WTC11 (cell line): Measurements from ENCODE around the gene FMNL1. TPM values are rescaled to one million over a fixed set of nuclear protein-coding genes. Genes with fewer than 3 reads are reported as not detected.

Experiments used
- ATAC-seq: fragments of 200-7000 bp; cut with Tn5 transposase; 2 replicates; pipeline ENCODE4 v1.10.0; 2021; ENCODE audit warnings: mild to moderate bottlenecking, moderate library complexity
- CTCF ChIA-PET: fragments of 300-600 bp; sonication (Branson Sonifier 250); formaldehyde crosslinking; loops from one replicate; lab custom pipeline; 2021; ENCODE audit warnings: antibody characterized with exemption; lab: Charles Lee
- POLR2A ChIA-PET: fragments of 350-600 bp; sonication (Branson Sonifier 250); formaldehyde crosslinking; loops from one replicate; lab custom pipeline; 2021; ENCODE audit warnings: antibody characterized with exemption; lab: Charles Lee
- DNase-seq: peaks from one replicate; pipeline ENCODE4 v3.0.0; 2021; ENCODE audit warnings: low spot score
- H3K27ac Mint-ChIP-seq: 2 replicates; pipeline ENCODE4 v1.8.0; 2021; ENCODE audit warnings: mixed read lengths
- H3K27me3 Mint-ChIP-seq: 2 replicates; pipeline ENCODE4 v1.8.0; 2021; ENCODE audit warnings: low read depth, mild to moderate bottlenecking, moderate library complexity, mixed read lengths
- H3K36me3 Mint-ChIP-seq: 2 replicates; pipeline ENCODE4 v1.8.0; 2021; ENCODE audit warnings: mixed read lengths
- H3K4me1 Mint-ChIP-seq: 2 replicates; pipeline ENCODE4 v1.8.0; 2022; ENCODE audit warnings: mixed read lengths
- H3K4me3 Mint-ChIP-seq: 2 replicates; pipeline ENCODE4 v1.8.0; 2021; ENCODE audit warnings: mild to moderate bottlenecking, moderate library complexity, mixed read lengths
- H3K9me3 Mint-ChIP-seq: 2 replicates; pipeline ENCODE4 v1.8.0; 2021; ENCODE audit warnings: mixed read lengths
- AR ChIP-seq: fragments of 250-450 bp; sonication (Bioruptor Pico); IDR thresholded peaks from 2 replicates; pipeline ENCODE4 v1.9.0; 2021; ENCODE audit warnings: mild to moderate bottlenecking
- CREB1 ChIP-seq: sonication (generic); formaldehyde crosslinking; IDR thresholded peaks from 2 replicates; pipeline ENCODE4 v1.8.0; 2023; ENCODE audit warnings: mild to moderate bottlenecking, missing genetic modification reagents
- EMX1 ChIP-seq: fragments of 250-450 bp; sonication (Bioruptor Pico); IDR thresholded peaks from 2 replicates; pipeline ENCODE4 v1.8.0; 2021; ENCODE audit warnings: mild to moderate bottlenecking
- ETV6 ChIP-seq: sonication (generic); formaldehyde crosslinking; IDR thresholded peaks from 2 replicates; pipeline ENCODE4 v1.8.1; 2022; ENCODE audit warnings: mild to moderate bottlenecking, missing genetic modification reagents
- GRHL2 ChIP-seq: fragments of 250-450 bp; sonication (Bioruptor Pico); IDR thresholded peaks from 2 replicates; pipeline ENCODE4 v1.8.0; 2022; ENCODE audit warnings: mild to moderate bottlenecking, moderate library complexity; ENCODE audit not compliant: insufficient replicate concordance, severe bottlenecking
- HMGA2 ChIP-seq: fragments of 250-450 bp; sonication (Bioruptor Pico); IDR thresholded peaks from 2 replicates; pipeline ENCODE4 v1.4.0; 2021; ENCODE audit warnings: mild to moderate bottlenecking, moderate library complexity
- KAT7 ChIP-seq: sonication (generic); formaldehyde crosslinking; IDR thresholded peaks from 2 replicates; pipeline ENCODE4 v1.8.1; 2023; ENCODE audit warnings: missing genetic modification reagents, mild to moderate bottlenecking, borderline replicate concordance
- NFE2L1 ChIP-seq: sonication (generic); formaldehyde crosslinking; IDR thresholded peaks from 2 replicates; pipeline ENCODE4 v1.8.1; 2023; ENCODE audit warnings: missing genetic modification reagents
- NR2C2 ChIP-seq: sonication (generic); formaldehyde crosslinking; IDR thresholded peaks from 2 replicates; pipeline ENCODE4 v1.8.0; 2022; ENCODE audit warnings: mild to moderate bottlenecking, missing genetic modification reagents
- RORB ChIP-seq: fragments of 250-450 bp; sonication (Bioruptor Pico); IDR thresholded peaks from 2 replicates; pipeline ENCODE4 v1.9.0; 2021; ENCODE audit warnings: mild to moderate bottlenecking
- TP53 ChIP-seq: sonication (generic); formaldehyde crosslinking; IDR thresholded peaks from 2 replicates; pipeline ENCODE4 v1.8.1; 2023; ENCODE audit warnings: mild to moderate bottlenecking, missing genetic modification reagents
- ZNF263 ChIP-seq: sonication (generic); formaldehyde crosslinking; IDR thresholded peaks from 2 replicates; pipeline ENCODE4 v1.8.1; 2022; ENCODE audit warnings: low read depth, mild to moderate bottlenecking, moderate library complexity, missing genetic modification reagents
- ZNF281 ChIP-seq: sonication (generic); formaldehyde crosslinking; IDR thresholded peaks from 2 replicates; pipeline ENCODE4 v1.8.0; 2023; ENCODE audit warnings: mild to moderate bottlenecking, missing genetic modification reagents
- ZNF416 ChIP-seq: fragments of 250-450 bp; sonication (Bioruptor Pico); IDR thresholded peaks from 2 replicates; pipeline ENCODE4 v1.9.0; 2021; ENCODE audit warnings: mild to moderate bottlenecking, inconsistent platforms
- ZNF423 ChIP-seq: fragments of 250-450 bp; sonication (Bioruptor Pico); IDR thresholded peaks from 2 replicates; pipeline ENCODE4 v2.1.2; 2022; ENCODE audit warnings: mild to moderate bottlenecking, moderate library complexity
- total RNA-seq: library from RNA; stranded (reverse); gene quantifications from 3 replicates; pipeline ENCODE4 v1.2.3, GENCODE V29; 2021
- TF ChIP-seq, protein P1 (sequence below): sonication (generic); formaldehyde crosslinking; IDR thresholded peaks from 2 replicates; pipeline ENCODE4 v1.8.1; 2023; ENCODE audit warnings: mild to moderate bottlenecking, missing genetic modification reagents, moderate library complexity
- TF ChIP-seq, protein P2 (sequence below): sonication (generic); formaldehyde crosslinking; IDR thresholded peaks from 2 replicates; pipeline ENCODE4 v1.8.0; 2022; ENCODE audit warnings: mild to moderate bottlenecking, missing genetic modification reagents
- TF ChIP-seq, protein P3 (sequence below): sonication (generic); formaldehyde crosslinking; IDR thresholded peaks from 2 replicates; pipeline ENCODE4 v1.8.1; 2023; ENCODE audit warnings: mild to moderate bottlenecking, missing genetic modification reagents
- TF ChIP-seq, protein P4 (sequence below): sonication (generic); formaldehyde crosslinking; IDR thresholded peaks from 2 replicates; pipeline ENCODE4 v1.8.0; 2022; ENCODE audit warnings: mild to moderate bottlenecking, missing genetic modification reagents
- TF ChIP-seq, protein P5 (sequence below): sonication (generic); formaldehyde crosslinking; IDR thresholded peaks from 2 replicates; pipeline ENCODE4 v1.8.0; 2022; ENCODE audit warnings: mild to moderate bottlenecking, missing genetic modification reagents
- TF ChIP-seq, protein P6 (sequence below): sonication (generic); formaldehyde crosslinking; conservative IDR thresholded peaks from 2 replicates; pipeline ENCODE4 v1.8.1; 2023; ENCODE audit warnings: mild to moderate bottlenecking, low read depth, missing genetic modification reagents, moderate library complexity
- TF ChIP-seq, protein P7 (sequence below): sonication (generic); formaldehyde crosslinking; IDR thresholded peaks from 2 replicates; pipeline ENCODE4 v1.8.1; 2022; ENCODE audit warnings: low read depth, mild to moderate bottlenecking, moderate library complexity, missing genetic modification reagents, borderline replicate concordance

FMNL1 gene
- total RNA-seq, 1 experiment from 2014 or later = 5.3 TPM

- TF ChIP-seq, protein P1, sequence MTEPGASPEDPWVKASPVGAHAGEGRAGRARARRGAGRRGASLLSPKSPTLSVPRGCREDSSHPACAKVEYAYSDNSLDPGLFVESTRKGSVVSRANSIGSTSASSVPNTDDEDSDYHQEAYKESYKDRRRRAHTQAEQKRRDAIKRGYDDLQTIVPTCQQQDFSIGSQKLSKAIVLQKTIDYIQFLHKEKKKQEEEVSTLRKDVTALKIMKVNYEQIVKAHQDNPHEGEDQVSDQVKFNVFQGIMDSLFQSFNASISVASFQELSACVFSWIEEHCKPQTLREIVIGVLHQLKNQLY (CRISPR knock-in tag) = 0 out of 2 replicates have a peak, but pooled peaks have one; percentile 78
- TF ChIP-seq, protein P2, sequence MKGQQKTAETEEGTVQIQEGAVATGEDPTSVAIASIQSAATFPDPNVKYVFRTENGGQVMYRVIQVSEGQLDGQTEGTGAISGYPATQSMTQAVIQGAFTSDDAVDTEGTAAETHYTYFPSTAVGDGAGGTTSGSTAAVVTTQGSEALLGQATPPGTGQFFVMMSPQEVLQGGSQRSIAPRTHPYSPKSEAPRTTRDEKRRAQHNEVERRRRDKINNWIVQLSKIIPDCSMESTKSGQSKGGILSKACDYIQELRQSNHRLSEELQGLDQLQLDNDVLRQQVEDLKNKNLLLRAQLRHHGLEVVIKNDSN (CRISPR knock-in tag) = no peak
- no peak for TF ChIP-seq KAT7
- TF ChIP-seq, protein P3, sequence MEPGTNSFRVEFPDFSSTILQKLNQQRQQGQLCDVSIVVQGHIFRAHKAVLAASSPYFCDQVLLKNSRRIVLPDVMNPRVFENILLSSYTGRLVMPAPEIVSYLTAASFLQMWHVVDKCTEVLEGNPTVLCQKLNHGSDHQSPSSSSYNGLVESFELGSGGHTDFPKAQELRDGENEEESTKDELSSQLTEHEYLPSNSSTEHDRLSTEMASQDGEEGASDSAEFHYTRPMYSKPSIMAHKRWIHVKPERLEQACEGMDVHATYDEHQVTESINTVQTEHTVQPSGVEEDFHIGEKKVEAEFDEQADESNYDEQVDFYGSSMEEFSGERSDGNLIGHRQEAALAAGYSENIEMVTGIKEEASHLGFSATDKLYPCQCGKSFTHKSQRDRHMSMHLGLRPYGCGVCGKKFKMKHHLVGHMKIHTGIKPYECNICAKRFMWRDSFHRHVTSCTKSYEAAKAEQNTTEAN = no peak
- TF ChIP-seq EMX1 (CRISPR knock-in tag) = no peak
- TF ChIP-seq ZNF416 (CRISPR knock-in tag) = no peak
- TF ChIP-seq CREB1 (CRISPR knock-in tag) = no peak; the same call in 1 of the 2 replicates
- TF ChIP-seq ETV6 (CRISPR knock-in tag) = no peak; the same call in 1 of the 2 replicates
- TF ChIP-seq, protein P4, sequence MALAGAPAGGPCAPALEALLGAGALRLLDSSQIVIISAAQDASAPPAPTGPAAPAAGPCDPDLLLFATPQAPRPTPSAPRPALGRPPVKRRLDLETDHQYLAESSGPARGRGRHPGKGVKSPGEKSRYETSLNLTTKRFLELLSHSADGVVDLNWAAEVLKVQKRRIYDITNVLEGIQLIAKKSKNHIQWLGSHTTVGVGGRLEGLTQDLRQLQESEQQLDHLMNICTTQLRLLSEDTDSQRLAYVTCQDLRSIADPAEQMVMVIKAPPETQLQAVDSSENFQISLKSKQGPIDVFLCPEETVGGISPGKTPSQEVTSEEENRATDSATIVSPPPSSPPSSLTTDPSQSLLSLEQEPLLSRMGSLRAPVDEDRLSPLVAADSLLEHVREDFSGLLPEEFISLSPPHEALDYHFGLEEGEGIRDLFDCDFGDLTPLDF (CRISPR knock-in tag) = no peak
- TF ChIP-seq ZNF281 (CRISPR knock-in tag) = peak; percentile 79; the same call in 1 of the 2 replicates
- TF ChIP-seq RORB (CRISPR knock-in tag) = no peak
- no peak for TF ChIP-seq ZNF263
- TF ChIP-seq NFE2L1 = no peak
- TF ChIP-seq, protein P5, sequence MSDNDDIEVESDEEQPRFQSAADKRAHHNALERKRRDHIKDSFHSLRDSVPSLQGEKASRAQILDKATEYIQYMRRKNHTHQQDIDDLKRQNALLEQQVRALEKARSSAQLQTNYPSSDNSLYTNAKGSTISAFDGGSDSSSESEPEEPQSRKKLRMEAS = peak; percentile 7; the same call in 1 of the 2 replicates
- 0 out of 2 replicates have a peak, but pooled peaks have one; percentile 12 for TF ChIP-seq ZNF423 (CRISPR knock-in tag)
- TF ChIP-seq, all 79 proteins: peak for 7
Measured at GRCh38 chr17:45248132-45248957, 26.7 kb downstream of the FMNL1 start (continued).

GRCh38 chr17:45251931-45252330 lies 30.2 kb downstream of the FMNL1 start:
- POLR2A ChIA-PET = no interaction called here
- CTCF ChIA-PET = interaction anchor here (1.0 to 1.6 kb wide), 2 partner anchors 16 to 24 kb away, joined by 3 to 6 read pairs; no protein-coding TSS in a partner anchor
- Mint-ChIP-seq H3K9me3 (no peaks in the 10 kb centered on the region), H3K4me1 (peaks cover 17% of the 10 kb centered on the region), H3K4me3 (no peak overlapping the region), H3K36me3 (peaks cover 7% of the 10 kb centered on the region), H3K27me3 (no peaks in the 10 kb centered on the region; the same call in none of the 2 replicates), H3K27ac (no peak overlapping the region)
- ATAC-seq (no peak), DNase-seq (no peak)
- TF ChIP-seq TP53 (no peak), NR2C2 (CRISPR knock-in tag) (no peak), AR (CRISPR knock-in tag) (no peak), HMGA2 (CRISPR knock-in tag) (no peak), GRHL2 (CRISPR knock-in tag) (no peak)
- TF ChIP-seq, protein P6, sequence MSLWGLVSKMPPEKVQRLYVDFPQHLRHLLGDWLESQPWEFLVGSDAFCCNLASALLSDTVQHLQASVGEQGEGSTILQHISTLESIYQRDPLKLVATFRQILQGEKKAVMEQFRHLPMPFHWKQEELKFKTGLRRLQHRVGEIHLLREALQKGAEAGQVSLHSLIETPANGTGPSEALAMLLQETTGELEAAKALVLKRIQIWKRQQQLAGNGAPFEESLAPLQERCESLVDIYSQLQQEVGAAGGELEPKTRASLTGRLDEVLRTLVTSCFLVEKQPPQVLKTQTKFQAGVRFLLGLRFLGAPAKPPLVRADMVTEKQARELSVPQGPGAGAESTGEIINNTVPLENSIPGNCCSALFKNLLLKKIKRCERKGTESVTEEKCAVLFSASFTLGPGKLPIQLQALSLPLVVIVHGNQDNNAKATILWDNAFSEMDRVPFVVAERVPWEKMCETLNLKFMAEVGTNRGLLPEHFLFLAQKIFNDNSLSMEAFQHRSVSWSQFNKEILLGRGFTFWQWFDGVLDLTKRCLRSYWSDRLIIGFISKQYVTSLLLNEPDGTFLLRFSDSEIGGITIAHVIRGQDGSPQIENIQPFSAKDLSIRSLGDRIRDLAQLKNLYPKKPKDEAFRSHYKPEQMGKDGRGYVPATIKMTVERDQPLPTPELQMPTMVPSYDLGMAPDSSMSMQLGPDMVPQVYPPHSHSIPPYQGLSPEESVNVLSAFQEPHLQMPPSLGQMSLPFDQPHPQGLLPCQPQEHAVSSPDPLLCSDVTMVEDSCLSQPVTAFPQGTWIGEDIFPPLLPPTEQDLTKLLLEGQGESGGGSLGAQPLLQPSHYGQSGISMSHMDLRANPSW (CRISPR knock-in tag) = no peak
- TF ChIP-seq, protein P7, sequence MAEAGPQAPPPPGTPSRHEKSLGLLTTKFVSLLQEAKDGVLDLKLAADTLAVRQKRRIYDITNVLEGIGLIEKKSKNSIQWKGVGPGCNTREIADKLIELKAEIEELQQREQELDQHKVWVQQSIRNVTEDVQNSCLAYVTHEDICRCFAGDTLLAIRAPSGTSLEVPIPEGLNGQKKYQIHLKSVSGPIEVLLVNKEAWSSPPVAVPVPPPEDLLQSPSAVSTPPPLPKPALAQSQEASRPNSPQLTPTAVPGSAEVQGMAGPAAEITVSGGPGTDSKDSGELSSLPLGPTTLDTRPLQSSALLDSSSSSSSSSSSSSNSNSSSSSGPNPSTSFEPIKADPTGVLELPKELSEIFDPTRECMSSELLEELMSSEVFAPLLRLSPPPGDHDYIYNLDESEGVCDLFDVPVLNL (CRISPR knock-in tag) = no peak
